Measurements from ENCODE around the gene PYURF. TPM values are rescaled to one million over a fixed set of nuclear protein-coding genes. Genes with fewer than 3 reads are reported as not detected.

PYURF gene
- total and polyA plus RNA-seq, 10 of the 15 experiments (the other 5 are each of a cell fraction or from before 2014, with no cell fraction given): 16.7 to 181 (median 79.6) TPM

DNA sequence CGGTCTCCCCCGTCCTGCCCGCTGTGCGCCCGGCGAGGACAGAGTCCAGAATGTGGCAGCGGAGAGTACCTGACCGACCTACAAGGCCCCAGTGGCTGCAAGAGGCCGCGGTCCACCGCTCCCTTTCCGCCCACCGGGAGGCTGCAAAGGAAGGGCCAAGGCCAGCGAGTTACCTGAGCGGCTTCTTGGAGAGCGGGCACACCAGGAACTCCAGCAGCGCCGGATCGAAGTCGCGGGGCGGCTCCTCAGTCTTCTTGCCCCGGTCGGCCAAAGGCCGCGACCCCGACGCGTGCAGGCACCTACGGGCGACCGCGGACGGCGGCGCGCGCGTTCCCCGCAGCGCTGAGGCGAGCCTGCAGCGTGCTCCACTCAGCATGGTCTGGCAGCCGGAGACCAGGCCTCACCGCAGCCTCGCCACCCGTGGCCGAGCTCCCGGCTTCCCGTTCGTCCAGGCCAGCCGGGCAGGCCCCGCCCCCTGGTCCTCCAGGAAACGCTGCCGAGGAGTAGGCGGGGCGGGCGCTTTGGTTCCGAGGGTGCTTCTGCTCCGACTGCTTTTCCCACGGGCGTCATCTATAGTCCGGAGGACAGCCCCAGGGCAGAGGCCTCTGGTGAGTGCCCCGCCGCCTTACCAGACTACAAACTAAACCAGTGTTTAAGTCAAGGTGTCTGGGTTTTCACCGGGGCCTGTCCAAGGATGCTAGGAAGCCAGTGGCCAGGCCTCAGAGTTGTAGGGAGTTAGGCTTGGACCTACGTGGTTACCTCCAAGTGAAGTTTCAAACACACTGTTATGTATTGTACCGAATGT is at the start of gene PYURF (continued):
- TF ChIP-seq, protein P1, sequence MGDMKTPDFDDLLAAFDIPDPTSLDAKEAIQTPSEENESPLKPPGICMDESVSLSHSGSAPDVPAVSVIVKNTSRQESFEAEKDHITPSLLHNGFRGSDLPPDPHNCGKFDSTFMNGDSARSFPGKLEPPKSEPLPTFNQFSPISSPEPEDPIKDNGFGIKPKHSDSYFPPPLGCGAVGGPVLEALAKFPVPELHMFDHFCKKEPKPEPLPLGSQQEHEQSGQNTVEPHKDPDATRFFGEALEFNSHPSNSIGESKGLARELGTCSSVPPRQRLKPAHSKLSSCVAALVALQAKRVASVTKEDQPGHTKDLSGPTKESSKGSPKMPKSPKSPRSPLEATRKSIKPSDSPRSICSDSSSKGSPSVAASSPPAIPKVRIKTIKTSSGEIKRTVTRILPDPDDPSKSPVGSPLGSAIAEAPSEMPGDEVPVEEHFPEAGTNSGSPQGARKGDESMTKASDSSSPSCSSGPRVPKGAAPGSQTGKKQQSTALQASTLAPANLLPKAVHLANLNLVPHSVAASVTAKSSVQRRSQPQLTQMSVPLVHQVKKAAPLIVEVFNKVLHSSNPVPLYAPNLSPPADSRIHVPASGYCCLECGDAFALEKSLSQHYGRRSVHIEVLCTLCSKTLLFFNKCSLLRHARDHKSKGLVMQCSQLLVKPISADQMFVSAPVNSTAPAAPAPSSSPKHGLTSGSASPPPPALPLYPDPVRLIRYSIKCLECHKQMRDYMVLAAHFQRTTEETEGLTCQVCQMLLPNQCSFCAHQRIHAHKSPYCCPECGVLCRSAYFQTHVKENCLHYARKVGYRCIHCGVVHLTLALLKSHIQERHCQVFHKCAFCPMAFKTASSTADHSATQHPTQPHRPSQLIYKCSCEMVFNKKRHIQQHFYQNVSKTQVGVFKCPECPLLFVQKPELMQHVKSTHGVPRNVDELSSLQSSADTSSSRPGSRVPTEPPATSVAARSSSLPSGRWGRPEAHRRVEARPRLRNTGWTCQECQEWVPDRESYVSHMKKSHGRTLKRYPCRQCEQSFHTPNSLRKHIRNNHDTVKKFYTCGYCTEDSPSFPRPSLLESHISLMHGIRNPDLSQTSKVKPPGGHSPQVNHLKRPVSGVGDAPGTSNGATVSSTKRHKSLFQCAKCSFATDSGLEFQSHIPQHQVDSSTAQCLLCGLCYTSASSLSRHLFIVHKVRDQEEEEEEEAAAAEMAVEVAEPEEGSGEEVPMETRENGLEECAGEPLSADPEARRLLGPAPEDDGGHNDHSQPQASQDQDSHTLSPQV (IDR thresholded peaks at IDR 0.05): no peak
- TF ChIP-seq WRNIP1 (IDR thresholded peaks at IDR 0.05; ENCODE audit: borderline replicate concordance, low read depth, low read length) (no peak), SIN3A (IDR thresholded peaks at IDR 0.05; ENCODE audit: low read depth, low read length) (peak; percentile 30; the same call in 1 of the 2 replicates), NR2F1 (conservative IDR thresholded peaks at IDR 0.05) (peak; percentile 98), JUND (IDR thresholded peaks at IDR 0.05; ENCODE audit: low read depth, low read length) (no peak), GATAD2B (conservative IDR thresholded peaks at IDR 0.05; ENCODE audit: low read depth) (peak; percentile 97), HCFC1 (IDR thresholded peaks at IDR 0.05; ENCODE audit: low read length) (peak; percentile 50), CREB1 (IDR thresholded peaks at IDR 0.05; ENCODE audit: low read depth) (peak; percentile 46; the same call in 1 of the 2 replicates), ESRRA (IDR thresholded peaks at IDR 0.05; ENCODE audit: low read length) (no peak), EED (IDR thresholded peaks at IDR 0.05; ENCODE audit: low read depth) (peak; percentile 65), ZNF24 (IDR thresholded peaks at IDR 0.05) (no peak), KDM1A (IDR thresholded peaks at IDR 0.05; ENCODE audit: borderline replicate concordance) (no peak), CTCF (IDR thresholded peaks at IDR 0.05 in 2 of 3, conservative IDR thresholded peaks at IDR 0.05 in 1 of 3; ENCODE audit: control insufficient read depth in 2 of 3, extremely low read depth in 1 of 3, insufficient read depth in 1 of 3, low read depth in 3 of 3, low read length in 3 of 3) (no peak), JUNB (IDR thresholded peaks at IDR 0.05) (no peak), IKZF2 (IDR thresholded peaks at IDR 0.05) (peak; percentile 44 to 46; a peak in 2 of 4 replicates), YY1 (IDR thresholded peaks at IDR 0.05; ENCODE audit: low read depth, low read length) (peak; percentile 66; the same call in 1 of the 2 replicates), SP1 (IDR thresholded peaks at IDR 0.05; ENCODE audit: low read depth, low read length) (peak; percentile 45), POLR2A (IDR thresholded peaks at IDR 0.05; ENCODE audit: low read depth, low read length) (peak; percentile 93), TARDBP (IDR thresholded peaks at IDR 0.05; ENCODE audit: borderline replicate concordance) (peak; percentile 25; the same call in 1 of the 2 replicates), TBL1XR1 (IDR thresholded peaks at IDR 0.05; ENCODE audit: low read depth, low read length) (0 out of 2 replicates have a peak, but pooled peaks have one; percentile 6), FOXM1 (IDR thresholded peaks at IDR 0.05; ENCODE audit: low read depth, low read length) (no peak), RCOR1 (conservative IDR thresholded peaks at IDR 0.05; ENCODE audit: low read depth, low read length) (0 out of 2 replicates have a peak, but pooled peaks have one; percentile 47), RB1 (IDR thresholded peaks at IDR 0.05; ENCODE audit: borderline replicate concordance) (peak; percentile 76; the same call in 1 of the 2 replicates)
- TF ChIP-seq, protein P2, sequence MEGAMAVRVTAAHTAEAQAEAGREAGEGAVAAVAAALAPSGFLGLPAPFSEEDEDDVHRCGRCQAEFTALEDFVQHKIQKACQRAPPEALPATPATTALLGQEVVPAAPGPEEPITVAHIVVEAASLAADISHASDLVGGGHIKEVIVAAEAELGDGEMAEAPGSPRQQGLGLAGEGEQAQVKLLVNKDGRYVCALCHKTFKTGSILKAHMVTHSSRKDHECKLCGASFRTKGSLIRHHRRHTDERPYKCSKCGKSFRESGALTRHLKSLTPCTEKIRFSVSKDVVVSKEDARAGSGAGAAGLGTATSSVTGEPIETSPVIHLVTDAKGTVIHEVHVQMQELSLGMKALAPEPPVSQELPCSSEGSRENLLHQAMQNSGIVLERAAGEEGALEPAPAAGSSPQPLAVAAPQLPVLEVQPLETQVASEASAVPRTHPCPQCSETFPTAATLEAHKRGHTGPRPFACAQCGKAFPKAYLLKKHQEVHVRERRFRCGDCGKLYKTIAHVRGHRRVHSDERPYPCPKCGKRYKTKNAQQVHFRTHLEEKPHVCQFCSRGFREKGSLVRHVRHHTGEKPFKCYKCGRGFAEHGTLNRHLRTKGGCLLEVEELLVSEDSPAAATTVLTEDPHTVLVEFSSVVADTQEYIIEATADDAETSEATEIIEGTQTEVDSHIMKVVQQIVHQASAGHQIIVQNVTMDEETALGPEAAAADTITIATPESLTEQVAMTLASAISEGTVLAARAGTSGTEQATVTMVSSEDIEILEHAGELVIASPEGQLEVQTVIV (IDR thresholded peaks at IDR 0.05; ENCODE audit: borderline replicate concordance, partially characterized antibody): no peak
